ENCODE data around the gene RPS15. TPM values are rescaled to one million over a fixed set of nuclear protein-coding genes. Genes with fewer than 3 reads are reported as not detected.

RPS15 gene
- total and polyA plus RNA-seq, 9 of the 15 experiments (the other 6 are each of a cell fraction or from before 2014, with no cell fraction given), result 605 to 2,791 (median 957) TPM

DNA sequence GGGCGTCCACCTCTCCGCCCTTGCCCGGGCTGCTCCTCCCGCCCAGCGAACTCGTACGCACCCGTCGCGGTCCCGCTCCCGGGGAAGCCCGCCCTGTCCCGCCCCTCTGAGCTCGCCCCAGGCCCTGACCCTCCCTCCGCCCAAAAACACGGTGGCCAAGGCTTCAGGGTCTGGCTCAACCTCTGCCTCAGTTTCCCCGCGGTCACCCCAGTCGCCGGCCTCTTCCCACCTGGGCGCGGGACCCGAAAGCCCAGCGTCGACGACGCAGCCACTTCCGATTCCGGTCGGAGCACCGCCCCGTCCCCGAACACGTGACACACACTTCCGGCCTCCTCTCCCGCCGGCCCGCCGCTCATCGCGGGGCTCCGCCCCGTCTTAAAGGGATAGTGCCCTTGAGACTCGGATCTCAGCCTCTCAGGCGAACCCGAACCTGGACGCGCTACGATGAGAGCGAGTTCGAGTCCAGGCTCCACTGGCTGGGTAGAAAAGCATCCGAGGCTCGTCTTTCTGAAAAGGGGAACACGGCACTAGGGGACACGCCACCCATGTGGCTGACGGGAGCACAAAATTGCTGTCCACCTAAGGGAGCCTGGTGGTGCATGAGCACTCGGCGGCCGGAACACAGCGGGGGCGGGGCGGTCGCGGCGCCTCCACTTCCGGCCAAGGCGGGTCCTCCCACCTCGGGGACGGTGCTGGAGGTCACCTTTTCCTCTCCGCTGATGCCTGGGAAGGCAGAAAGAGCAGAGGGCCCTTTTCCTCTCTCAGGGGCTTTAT lies 40.9 kb downstream of the RPS15 start, which contains the start of gene C19orf25 (continued):
- TF ChIP-seq EP400 (IDR thresholded peaks at IDR 0.05), result peak; percentile 96
- no peak for TF ChIP-seq NEUROD1 (IDR thresholded peaks at IDR 0.05; ENCODE audit: borderline replicate concordance, low read depth, low read length, partially characterized antibody)
- peak; percentile 50; the same call in 1 of the 2 replicates for TF ChIP-seq ZNF12 (CRISPR knock-in tag; IDR thresholded peaks at IDR 0.05)
- TF ChIP-seq GATAD2B (IDR thresholded peaks at IDR 0.05; ENCODE audit: borderline replicate concordance), result no peak
- TF ChIP-seq SAP30 (IDR thresholded peaks at IDR 0.05; ENCODE audit: borderline replicate concordance, insufficient read depth, low read depth, low read length, poor library complexity, severe bottlenecking), result peak; percentile 10
- no peak for TF ChIP-seq ZNF57 (CRISPR knock-in tag; IDR thresholded peaks at IDR 0.05)
- no peak for TF ChIP-seq NR2F6 (CRISPR knock-in tag; IDR thresholded peaks at IDR 0.05)
- TF ChIP-seq, protein P1, sequence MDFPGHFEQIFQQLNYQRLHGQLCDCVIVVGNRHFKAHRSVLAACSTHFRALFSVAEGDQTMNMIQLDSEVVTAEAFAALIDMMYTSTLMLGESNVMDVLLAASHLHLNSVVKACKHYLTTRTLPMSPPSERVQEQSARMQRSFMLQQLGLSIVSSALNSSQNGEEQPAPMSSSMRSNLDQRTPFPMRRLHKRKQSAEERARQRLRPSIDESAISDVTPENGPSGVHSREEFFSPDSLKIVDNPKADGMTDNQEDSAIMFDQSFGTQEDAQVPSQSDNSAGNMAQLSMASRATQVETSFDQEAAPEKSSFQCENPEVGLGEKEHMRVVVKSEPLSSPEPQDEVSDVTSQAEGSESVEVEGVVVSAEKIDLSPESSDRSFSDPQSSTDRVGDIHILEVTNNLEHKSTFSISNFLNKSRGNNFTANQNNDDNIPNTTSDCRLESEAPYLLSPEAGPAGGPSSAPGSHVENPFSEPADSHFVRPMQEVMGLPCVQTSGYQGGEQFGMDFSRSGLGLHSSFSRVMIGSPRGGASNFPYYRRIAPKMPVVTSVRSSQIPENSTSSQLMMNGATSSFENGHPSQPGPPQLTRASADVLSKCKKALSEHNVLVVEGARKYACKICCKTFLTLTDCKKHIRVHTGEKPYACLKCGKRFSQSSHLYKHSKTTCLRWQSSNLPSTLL (IDR thresholded peaks at IDR 0.05), result no peak
- TF ChIP-seq, protein P2, sequence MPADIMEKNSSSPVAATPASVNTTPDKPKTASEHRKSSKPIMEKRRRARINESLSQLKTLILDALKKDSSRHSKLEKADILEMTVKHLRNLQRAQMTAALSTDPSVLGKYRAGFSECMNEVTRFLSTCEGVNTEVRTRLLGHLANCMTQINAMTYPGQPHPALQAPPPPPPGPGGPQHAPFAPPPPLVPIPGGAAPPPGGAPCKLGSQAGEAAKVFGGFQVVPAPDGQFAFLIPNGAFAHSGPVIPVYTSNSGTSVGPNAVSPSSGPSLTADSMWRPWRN (IDR thresholded peaks at IDR 0.05; ENCODE audit: low read depth), result no peak
- no peak for TF ChIP-seq ZBTB1 (CRISPR knock-in tag; IDR thresholded peaks at IDR 0.05; ENCODE audit: borderline replicate concordance, low read depth)
- TF ChIP-seq PHB (CRISPR knock-in tag; IDR thresholded peaks at IDR 0.05), result 0 out of 2 replicates have a peak, but pooled peaks have one; percentile 60
- TF ChIP-seq NELFE (IDR thresholded peaks at IDR 0.05; ENCODE audit: insufficient read depth, insufficient read length), result no peak
- no peak for TF ChIP-seq SNRNP70 (optimal IDR thresholded peaks at IDR 0.05; ENCODE audit: low read depth, low read length)
- TF ChIP-seq GABPB1 (CRISPR knock-in tag; IDR thresholded peaks at IDR 0.05), result peak; percentile 92
- peak; percentile 33; the same call in 1 of the 2 replicates for TF ChIP-seq TCF7 (IDR thresholded peaks at IDR 0.05; ENCODE audit: borderline replicate concordance)
- no peak for TF ChIP-seq CBX5 (IDR thresholded peaks at IDR 0.05; ENCODE audit: borderline replicate concordance, low read depth)
- no peak for TF ChIP-seq MEF2D (tag; conservative IDR thresholded peaks at IDR 0.05; ENCODE audit: low read depth)
- TF ChIP-seq, protein P3, sequence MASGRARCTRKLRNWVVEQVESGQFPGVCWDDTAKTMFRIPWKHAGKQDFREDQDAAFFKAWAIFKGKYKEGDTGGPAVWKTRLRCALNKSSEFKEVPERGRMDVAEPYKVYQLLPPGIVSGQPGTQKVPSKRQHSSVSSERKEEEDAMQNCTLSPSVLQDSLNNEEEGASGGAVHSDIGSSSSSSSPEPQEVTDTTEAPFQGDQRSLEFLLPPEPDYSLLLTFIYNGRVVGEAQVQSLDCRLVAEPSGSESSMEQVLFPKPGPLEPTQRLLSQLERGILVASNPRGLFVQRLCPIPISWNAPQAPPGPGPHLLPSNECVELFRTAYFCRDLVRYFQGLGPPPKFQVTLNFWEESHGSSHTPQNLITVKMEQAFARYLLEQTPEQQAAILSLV (tag; IDR thresholded peaks at IDR 0.05), result no peak
- peak; percentile 62 for TF ChIP-seq FIP1L1 (IDR thresholded peaks at IDR 0.05; ENCODE audit: low read depth, low read length, poor library complexity, severe bottlenecking)
- TF ChIP-seq, protein P4, sequence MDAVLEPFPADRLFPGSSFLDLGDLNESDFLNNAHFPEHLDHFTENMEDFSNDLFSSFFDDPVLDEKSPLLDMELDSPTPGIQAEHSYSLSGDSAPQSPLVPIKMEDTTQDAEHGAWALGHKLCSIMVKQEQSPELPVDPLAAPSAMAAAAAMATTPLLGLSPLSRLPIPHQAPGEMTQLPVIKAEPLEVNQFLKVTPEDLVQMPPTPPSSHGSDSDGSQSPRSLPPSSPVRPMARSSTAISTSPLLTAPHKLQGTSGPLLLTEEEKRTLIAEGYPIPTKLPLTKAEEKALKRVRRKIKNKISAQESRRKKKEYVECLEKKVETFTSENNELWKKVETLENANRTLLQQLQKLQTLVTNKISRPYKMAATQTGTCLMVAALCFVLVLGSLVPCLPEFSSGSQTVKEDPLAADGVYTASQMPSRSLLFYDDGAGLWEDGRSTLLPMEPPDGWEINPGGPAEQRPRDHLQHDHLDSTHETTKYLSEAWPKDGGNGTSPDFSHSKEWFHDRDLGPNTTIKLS (IDR thresholded peaks at IDR 0.05; ENCODE audit: borderline replicate concordance, low read depth), result peak; percentile 70; the same call in 1 of the 2 replicates

Data from K562 (cell line).